H9 (cell line): ENCODE data around the gene CCT3. TPM values are rescaled to one million over a fixed set of nuclear protein-coding genes. Genes with fewer than 3 reads are reported as not detected.

Experiments
- DNase-seq: peaks from one replicate; pipeline ENCODE4 v3.0.0-alpha.2; 2017
- H2AFZ ChIP-seq: one replicate; pipeline ENCODE4 v1.6.1; 2013; ENCODE audit warnings: mild to moderate bottlenecking, low read length, control low read depth, moderate library complexity
- H2AK5ac ChIP-seq: 2 replicates; pipeline ENCODE4 v1.6.1; 2013; ENCODE audit warnings: low read length, control low read depth, mixed read lengths; ENCODE audit not compliant: insufficient read length
- H2BK120ac ChIP-seq: one replicate; pipeline ENCODE4 v1.6.1; 2013; ENCODE audit warnings: low read depth, mild to moderate bottlenecking, low read length, control low read depth, inconsistent platforms; ENCODE audit not compliant: poor library complexity, severe bottlenecking
- H2BK12ac ChIP-seq: 2 replicates; pipeline ENCODE4 v1.6.1; 2013; ENCODE audit warnings: low read length, control low read depth, mixed read lengths, low read depth; ENCODE audit not compliant: insufficient read length
- H2BK15ac ChIP-seq: 2 replicates; pipeline ENCODE4 v1.6.1; 2013; ENCODE audit warnings: low read depth, low read length, control low read depth
- H2BK20ac ChIP-seq: one replicate; pipeline ENCODE4 v1.6.1; 2013; ENCODE audit warnings: low read depth, mild to moderate bottlenecking, low read length, control low read depth, inconsistent platforms; ENCODE audit not compliant: poor library complexity, severe bottlenecking
- H2BK5ac ChIP-seq: 2 replicates; pipeline ENCODE4 v1.6.1; 2013; ENCODE audit warnings: low read length, control low read depth, mixed read lengths; ENCODE audit not compliant: insufficient read length
- H3K14ac ChIP-seq: 2 replicates; pipeline ENCODE4 v1.6.1; 2013; ENCODE audit warnings: low read length, control low read depth; ENCODE audit not compliant: insufficient read depth
- H3K18ac ChIP-seq: 2 replicates; pipeline ENCODE4 v1.6.1; 2013; ENCODE audit warnings: low read depth, mild to moderate bottlenecking, mixed read lengths, low read length, control low read depth; ENCODE audit not compliant: insufficient read length
- H3K23ac ChIP-seq: 2 replicates; pipeline ENCODE4 v1.6.1; 2013; ENCODE audit warnings: low read length, control low read depth, mixed read lengths, low read depth; ENCODE audit not compliant: insufficient read length
- H3K23me2 ChIP-seq: 2 replicates; pipeline ENCODE4 v1.6.1; 2013; ENCODE audit warnings: low read depth, mild to moderate bottlenecking, mixed read lengths, low read length, control low read depth; ENCODE audit not compliant: insufficient read length, poor library complexity, severe bottlenecking
- H3K27ac ChIP-seq: 2 replicates; pipeline ENCODE4 v1.5.1; 2013; ENCODE audit warnings: low read length, control low read depth, mixed read lengths, low read depth; ENCODE audit not compliant: insufficient read length
- H3K27me3 ChIP-seq: 2 replicates; pipeline ENCODE4 v1.6.1; 2013; ENCODE audit warnings: low read length, control low read depth, inconsistent platforms; ENCODE audit not compliant: insufficient read depth
- H3K4ac ChIP-seq: 2 replicates; pipeline ENCODE4 v1.6.1; 2013; ENCODE audit warnings: low read depth, mild to moderate bottlenecking, control low read depth, inconsistent platforms, low read length, moderate library complexity
- H3K4me1 ChIP-seq: 2 replicates; pipeline ENCODE4 v1.6.1; 2013; ENCODE audit warnings: low read length, control low read depth, inconsistent platforms; ENCODE audit not compliant: insufficient read depth
- H3K4me2 ChIP-seq: 2 replicates; pipeline ENCODE4 v1.6.1; 2013; ENCODE audit warnings: low read length, control low read depth, mixed read lengths; ENCODE audit not compliant: insufficient read length, insufficient read depth
- H3K56ac ChIP-seq: 2 replicates; pipeline ENCODE4 v1.6.1; 2013; ENCODE audit warnings: low read depth, mild to moderate bottlenecking, mixed read lengths, low read length, control low read depth; ENCODE audit not compliant: insufficient read length
- H3K79me1 ChIP-seq: 2 replicates; pipeline ENCODE4 v1.6.1; 2013; ENCODE audit warnings: low read depth, mild to moderate bottlenecking, moderate library complexity, low read length, control low read depth, inconsistent platforms; ENCODE audit not compliant: insufficient read depth, poor library complexity, severe bottlenecking
- H3K79me2 ChIP-seq: 2 replicates; pipeline ENCODE4 v1.6.1; 2013; ENCODE audit warnings: low read length, control low read depth, inconsistent platforms; ENCODE audit not compliant: insufficient read depth
- H3K9ac ChIP-seq: 2 replicates; pipeline ENCODE4 v1.6.1; 2013; ENCODE audit warnings: low read length, control low read depth, mixed read lengths; ENCODE audit not compliant: insufficient read length; ENCODE audit errors: extremely low read depth
- H3K9me3 ChIP-seq: one replicate; pipeline ENCODE4 v1.6.1; 2013; ENCODE audit warnings: low read depth, low read length, inconsistent platforms; ENCODE audit not compliant: control insufficient read depth
- H3T11ph ChIP-seq: one replicate; pipeline ENCODE4 v1.6.1; 2013; ENCODE audit warnings: mild to moderate bottlenecking, low read length, control low read depth, inconsistent platforms
- H4K20me1 ChIP-seq: one replicate; pipeline ENCODE4 v1.6.1; 2013; ENCODE audit not compliant: control insufficient read depth, insufficient read length, insufficient read depth
- H4K5ac ChIP-seq: 2 replicates; pipeline ENCODE4 v1.6.1; 2013; ENCODE audit warnings: low read depth, mild to moderate bottlenecking, mixed read lengths, low read length, control low read depth; ENCODE audit not compliant: insufficient read length
- H4K8ac ChIP-seq: replicated peaks from 2 replicates; pipeline ENCODE4 v1.6.1; 2013; ENCODE audit warnings: low read length, control low read depth, mixed read lengths, low read depth; ENCODE audit not compliant: insufficient read length
- H4K91ac ChIP-seq: 2 replicates; pipeline ENCODE4 v1.6.1; 2013; ENCODE audit warnings: low read depth, mild to moderate bottlenecking, moderate library complexity, mixed read lengths, low read length, control low read depth; ENCODE audit not compliant: insufficient read length
- H3K27ac Mint-ChIP-seq, 3 experiments: 2 replicates in 2 of 3; 3 replicates in 1 of 3; pipeline ENCODE4 v1.8.0; 2020 to 2021; ENCODE audit warnings: mixed read lengths in 3 of 3, mild to moderate bottlenecking in 1 of 3, moderate library complexity in 1 of 3
- H3K27me3 Mint-ChIP-seq: 2 replicates; pipeline ENCODE4 v1.8.0; 2021; ENCODE audit warnings: low read depth, mild to moderate bottlenecking, moderate library complexity, mixed read lengths
- H3K36me3 Mint-ChIP-seq, 3 experiments: 2 replicates in 2 of 3; 3 replicates in 1 of 3; pipeline ENCODE4 v1.8.0; 2020 to 2021; ENCODE audit warnings: low read depth in 3 of 3, mixed read lengths in 3 of 3; ENCODE audit not compliant: insufficient read depth in 1 of 3
- H3K4me1 Mint-ChIP-seq, 2 experiments: 2 replicates each; pipeline ENCODE4 v1.8.0; 2020; ENCODE audit warnings: mixed read lengths in 2 of 2
- H3K4me3 Mint-ChIP-seq, 2 experiments: 2 replicates in 1 of 2; 3 replicates in 1 of 2; pipeline ENCODE4 v1.8.0; 2020 to 2021; ENCODE audit warnings: mild to moderate bottlenecking in 2 of 2, mixed read lengths in 2 of 2, moderate library complexity in 1 of 2
- H3K9me3 Mint-ChIP-seq, 2 experiments: 2 replicates in 1 of 2; 3 replicates in 1 of 2; pipeline ENCODE4 v1.8.0; 2020; ENCODE audit warnings: mild to moderate bottlenecking in 2 of 2, mixed read lengths in 2 of 2, moderate library complexity in 1 of 2
- CTCF ChIP-seq: fragments of 200-600 bp; sonication (generic); conservative IDR thresholded peaks from 3 replicates; pipeline ENCODE4 v1.8.0; 2021; ENCODE audit warnings: antibody characterized with exemption, mild to moderate bottlenecking
- WGBS: extraction: QIAGEN DNeasy Blood & Tissue Kit; methylation state at CpG from one replicate; pipeline ENCODE4 v1.1.7; 2013; ENCODE audit warnings: missing lambda C conversion rate, low lambda C conversion rate, mixed read lengths; ENCODE audit not compliant: insufficient read length; ENCODE audit errors: extremely low coverage; 5-methylcytosine and 5-hydroxymethylcytosine counted together
- total RNA-seq: library from RNA; stranded (reverse); gene quantifications from 2 replicates; pipeline ENCODE4 v1.2.1, GENCODE V29; 2021

CCT3 gene
- total RNA-seq, 1 experiment from 2014 or later = 524 TPM

GRCh38 chr1:156347331-156347730 is 9.2 kb upstream of the CCT3 start:
- H3K23me2 ChIP-seq = no peaks in the 10 kb centered on the region
- TF ChIP-seq CTCF = no peak
- no peaks in the 10 kb centered on the region for H4K20me1 ChIP-seq
- H2AK5ac ChIP-seq = no peak overlapping the region
- no peaks in the 10 kb centered on the region for H3K79me1 ChIP-seq
- H4K8ac ChIP-seq = no peak overlapping the region
- no peak overlapping the region for H2BK15ac ChIP-seq
- H2AFZ ChIP-seq = no peak overlapping the region
- H3K4me1 ChIP-seq = no peaks in the 10 kb centered on the region
- H3K4ac ChIP-seq = no peak overlapping the region
- Mint-ChIP-seq H3K27ac (no peak overlapping the region), H3K4me3 (no peak overlapping the region), H3K27me3 (peaks cover 4% of the 10 kb centered on the region), H3K4me1 (peaks cover 0 to 3% of the 10 kb centered on the region in 2 experiments; a peak in 1 of 4 replicates), H3K9me3 (no peaks in the 10 kb centered on the region), H3K36me3 (no peaks in the 10 kb centered on the region)
- no peak overlapping the region for H2BK12ac ChIP-seq
- no peak overlapping the region for H3K9ac ChIP-seq
- no peaks in the 10 kb centered on the region for H3K79me2 ChIP-seq
- H2BK5ac ChIP-seq = no peak overlapping the region
- WGBS = no CpG with 5 or more reads among the region's 4 CpGs
- H4K91ac ChIP-seq = no peak overlapping the region
- H2BK20ac ChIP-seq = no peak overlapping the region
- H3K18ac ChIP-seq = no peak overlapping the region
- H3K14ac ChIP-seq = no peak overlapping the region
- no peak for DNase-seq
- H2BK120ac ChIP-seq = no peak overlapping the region
- H4K5ac ChIP-seq = no peak overlapping the region
- H3T11ph ChIP-seq = no peak overlapping the region
- H3K23ac ChIP-seq = no peak overlapping the region
- no peak overlapping the region for H3K56ac ChIP-seq
- no peak overlapping the region for H3K27ac ChIP-seq
- no peaks in the 10 kb centered on the region for H3K9me3 ChIP-seq
- H3K4me2 ChIP-seq = no peak overlapping the region
- no peaks in the 10 kb centered on the region for H3K27me3 ChIP-seq
